HepG2 (cell line): ENCODE data around the gene MAPK4.

Experiments
- ATF1 ChIP-seq: IDR thresholded peaks from 2 replicates; pipeline ENCODE4 v1.6.1; 2016; ENCODE audit warnings: mild to moderate bottlenecking, control low read depth
- CEBPB ChIP-seq: IDR thresholded peaks from 2 replicates; pipeline ENCODE4 v1.6.1; 2011; ENCODE audit warnings: low read depth, low read length, improper control_type of control experiment, borderline replicate concordance
- GABPA ChIP-seq, 2 experiments: IDR thresholded peaks; 2 replicates each; pipeline ENCODE4 v1.6.1; 2011 to 2016; ENCODE audit warnings: low read depth in 2 of 2, low read length in 1 of 2, missing biosample characterization in 1 of 2, missing genetic modification characterization in 1 of 2
- GLI4 ChIP-seq: sonication (generic); formaldehyde crosslinking; IDR thresholded peaks from 2 replicates; pipeline ENCODE4 v1.5.1; 2020; ENCODE audit warnings: missing genetic modification reagents, mild to moderate bottlenecking, moderate library complexity, borderline replicate concordance
- MEF2D ChIP-seq: sonication (generic); formaldehyde crosslinking; IDR thresholded peaks from 2 replicates; pipeline ENCODE4 v1.5.1; 2020; ENCODE audit warnings: mild to moderate bottlenecking, missing genetic modification reagents
- NBN ChIP-seq: fragments of 450-650 bp; conservative IDR thresholded peaks from 2 replicates; pipeline ENCODE4 v1.6.1; 2017
- NFKB2 ChIP-seq: sonication (generic); formaldehyde crosslinking; IDR thresholded peaks from 2 replicates; pipeline ENCODE4 v1.4.0; 2020; ENCODE audit warnings: missing genetic modification reagents, borderline replicate concordance
- PCBP1 ChIP-seq: fragments of 200-400 bp; formaldehyde crosslinking; IDR thresholded peaks from 2 replicates; pipeline ENCODE4 v1.6.1; 2017; ENCODE audit warnings: mild to moderate bottlenecking, low read depth, low read length, borderline replicate concordance
- SP1 ChIP-seq, 2 experiments: fragments of 450-650 bp in 1 of 2; sonication (generic) in 1 of 2; formaldehyde crosslinking in 1 of 2; IDR thresholded peaks; 2 replicates each; pipeline versions ENCODE4 v1.4.0 to v1.6.1; 2016 to 2020; ENCODE audit warnings: missing genetic modification reagents in 1 of 2
- TF ChIP-seq, protein P1 (sequence below): sonication (generic); formaldehyde crosslinking; IDR thresholded peaks from 2 replicates; pipeline ENCODE4 v1.5.0; 2020; ENCODE audit warnings: mild to moderate bottlenecking, missing genetic modification reagents, moderate library complexity
- TF ChIP-seq, protein P2 (sequence below): sonication (generic); formaldehyde crosslinking; IDR thresholded peaks from 2 replicates; pipeline ENCODE4 v1.8.0; 2022; ENCODE audit warnings: mild to moderate bottlenecking, missing genetic modification reagents, moderate library complexity

DNA sequence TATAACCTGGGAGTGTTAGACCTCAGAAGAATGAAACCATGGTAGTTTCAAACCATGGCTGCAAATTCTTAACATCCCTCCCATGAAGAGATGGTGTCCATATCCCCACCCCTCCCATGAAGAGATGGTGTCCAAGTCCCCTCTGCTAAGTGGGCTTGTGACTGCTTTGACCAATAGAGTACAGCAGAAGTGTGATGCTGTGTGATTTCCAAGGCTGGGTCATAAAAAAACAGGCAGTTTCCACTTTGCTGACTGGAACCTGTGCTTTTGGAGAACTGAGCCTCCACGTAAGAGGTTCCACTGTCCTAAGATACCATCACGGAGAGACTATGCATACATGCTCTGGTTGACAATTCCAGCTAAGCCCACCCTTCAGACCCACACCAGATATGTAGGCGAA, 194.4 kb downstream of the MAPK4 start:
- TF ChIP-seq NBN (no peak), SP1 (IDR thresholded peaks at IDR 0.05) (no peak), SP1 (CRISPR knock-in tag; IDR thresholded peaks at IDR 0.05) (no peak), CEBPB (no peak), GLI4 (CRISPR knock-in tag) (no peak), MEF2D (CRISPR knock-in tag) (no peak), ATF1 (CRISPR knock-in tag) (no peak), GABPA (IDR thresholded peaks at IDR 0.05; ENCODE audit: low read depth, low read length) (no peak), GABPA (CRISPR knock-in tag; IDR thresholded peaks at IDR 0.05; ENCODE audit: low read depth) (no peak), PCBP1 (no peak), NFKB2 (CRISPR knock-in tag) (no peak)
- TF ChIP-seq, protein P1, sequence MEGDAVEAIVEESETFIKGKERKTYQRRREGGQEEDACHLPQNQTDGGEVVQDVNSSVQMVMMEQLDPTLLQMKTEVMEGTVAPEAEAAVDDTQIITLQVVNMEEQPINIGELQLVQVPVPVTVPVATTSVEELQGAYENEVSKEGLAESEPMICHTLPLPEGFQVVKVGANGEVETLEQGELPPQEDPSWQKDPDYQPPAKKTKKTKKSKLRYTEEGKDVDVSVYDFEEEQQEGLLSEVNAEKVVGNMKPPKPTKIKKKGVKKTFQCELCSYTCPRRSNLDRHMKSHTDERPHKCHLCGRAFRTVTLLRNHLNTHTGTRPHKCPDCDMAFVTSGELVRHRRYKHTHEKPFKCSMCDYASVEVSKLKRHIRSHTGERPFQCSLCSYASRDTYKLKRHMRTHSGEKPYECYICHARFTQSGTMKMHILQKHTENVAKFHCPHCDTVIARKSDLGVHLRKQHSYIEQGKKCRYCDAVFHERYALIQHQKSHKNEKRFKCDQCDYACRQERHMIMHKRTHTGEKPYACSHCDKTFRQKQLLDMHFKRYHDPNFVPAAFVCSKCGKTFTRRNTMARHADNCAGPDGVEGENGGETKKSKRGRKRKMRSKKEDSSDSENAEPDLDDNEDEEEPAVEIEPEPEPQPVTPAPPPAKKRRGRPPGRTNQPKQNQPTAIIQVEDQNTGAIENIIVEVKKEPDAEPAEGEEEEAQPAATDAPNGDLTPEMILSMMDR = no peak
- TF ChIP-seq, protein P2, sequence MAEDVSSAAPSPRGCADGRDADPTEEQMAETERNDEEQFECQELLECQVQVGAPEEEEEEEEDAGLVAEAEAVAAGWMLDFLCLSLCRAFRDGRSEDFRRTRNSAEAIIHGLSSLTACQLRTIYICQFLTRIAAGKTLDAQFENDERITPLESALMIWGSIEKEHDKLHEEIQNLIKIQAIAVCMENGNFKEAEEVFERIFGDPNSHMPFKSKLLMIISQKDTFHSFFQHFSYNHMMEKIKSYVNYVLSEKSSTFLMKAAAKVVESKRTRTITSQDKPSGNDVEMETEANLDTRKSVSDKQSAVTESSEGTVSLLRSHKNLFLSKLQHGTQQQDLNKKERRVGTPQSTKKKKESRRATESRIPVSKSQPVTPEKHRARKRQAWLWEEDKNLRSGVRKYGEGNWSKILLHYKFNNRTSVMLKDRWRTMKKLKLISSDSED (CRISPR knock-in tag) = no peak
